ENCODE data around the gene OR4D11. TPM values are rescaled to one million over a fixed set of nuclear protein-coding genes. Genes with fewer than 3 reads are reported as not detected.

Gene OR4D11
- total and polyA plus RNA-seq, 9 of the 15 experiments (the other 6 are each of a cell fraction or from before 2014, with no cell fraction given), result not detected

DNA sequence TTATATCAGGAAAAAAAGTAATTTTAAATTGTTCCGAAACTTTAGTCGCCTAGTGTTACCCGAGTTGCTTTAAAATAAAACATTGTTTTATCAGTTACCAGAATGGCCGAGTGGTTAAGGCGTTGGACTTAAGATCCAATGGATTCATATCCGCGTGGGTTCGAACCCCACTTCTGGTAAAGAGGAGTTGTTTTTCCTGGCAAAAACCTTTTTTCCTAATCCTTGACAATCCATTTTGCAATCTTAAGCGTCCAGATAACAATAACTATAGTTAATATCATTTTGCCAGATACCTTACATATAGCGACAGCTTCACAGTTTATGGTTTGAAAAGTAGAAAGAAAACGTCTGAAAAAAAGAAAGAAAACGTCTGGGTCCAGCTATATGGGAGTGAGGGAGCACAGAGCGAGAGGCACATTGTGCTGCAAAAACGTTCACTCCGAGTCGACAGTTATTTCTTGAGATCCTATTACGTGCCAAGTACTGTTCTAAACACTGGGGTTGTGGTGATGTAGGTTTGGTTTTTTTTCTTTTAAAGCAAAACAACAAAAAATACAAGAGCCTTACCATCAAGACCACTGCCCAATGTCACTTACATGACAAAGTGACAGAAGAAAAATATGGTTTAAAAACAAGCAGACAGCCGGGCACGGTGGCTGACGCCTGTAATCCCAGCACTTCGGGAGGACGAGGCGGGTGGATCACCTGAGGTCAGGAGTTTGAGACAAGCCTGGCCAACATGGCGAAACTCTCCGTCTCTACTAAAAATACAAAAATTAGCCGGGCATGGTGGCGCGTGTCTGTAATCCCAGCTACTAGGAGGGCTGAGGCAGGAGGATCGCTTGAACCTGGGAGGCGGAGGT is 48.5 kb downstream of the OR4D11 start (continued):
- TF ChIP-seq, protein P1, sequence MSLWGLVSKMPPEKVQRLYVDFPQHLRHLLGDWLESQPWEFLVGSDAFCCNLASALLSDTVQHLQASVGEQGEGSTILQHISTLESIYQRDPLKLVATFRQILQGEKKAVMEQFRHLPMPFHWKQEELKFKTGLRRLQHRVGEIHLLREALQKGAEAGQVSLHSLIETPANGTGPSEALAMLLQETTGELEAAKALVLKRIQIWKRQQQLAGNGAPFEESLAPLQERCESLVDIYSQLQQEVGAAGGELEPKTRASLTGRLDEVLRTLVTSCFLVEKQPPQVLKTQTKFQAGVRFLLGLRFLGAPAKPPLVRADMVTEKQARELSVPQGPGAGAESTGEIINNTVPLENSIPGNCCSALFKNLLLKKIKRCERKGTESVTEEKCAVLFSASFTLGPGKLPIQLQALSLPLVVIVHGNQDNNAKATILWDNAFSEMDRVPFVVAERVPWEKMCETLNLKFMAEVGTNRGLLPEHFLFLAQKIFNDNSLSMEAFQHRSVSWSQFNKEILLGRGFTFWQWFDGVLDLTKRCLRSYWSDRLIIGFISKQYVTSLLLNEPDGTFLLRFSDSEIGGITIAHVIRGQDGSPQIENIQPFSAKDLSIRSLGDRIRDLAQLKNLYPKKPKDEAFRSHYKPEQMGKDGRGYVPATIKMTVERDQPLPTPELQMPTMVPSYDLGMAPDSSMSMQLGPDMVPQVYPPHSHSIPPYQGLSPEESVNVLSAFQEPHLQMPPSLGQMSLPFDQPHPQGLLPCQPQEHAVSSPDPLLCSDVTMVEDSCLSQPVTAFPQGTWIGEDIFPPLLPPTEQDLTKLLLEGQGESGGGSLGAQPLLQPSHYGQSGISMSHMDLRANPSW (CRISPR knock-in tag; IDR thresholded peaks at IDR 0.05), result no peak
- TF ChIP-seq POLR2AphosphoS5 (IDR thresholded peaks at IDR 0.05; ENCODE audit: control insufficient read depth, insufficient read depth, low read depth, low read length), result no peak
- TF ChIP-seq IFI16 (CRISPR knock-in tag; IDR thresholded peaks at IDR 0.05), result no peak
- TF ChIP-seq ZNF121 (CRISPR knock-in tag; conservative IDR thresholded peaks at IDR 0.05), result no peak
- no peak for TF ChIP-seq ZNF436 (CRISPR knock-in tag; IDR thresholded peaks at IDR 0.05)
- TF ChIP-seq, protein P2, sequence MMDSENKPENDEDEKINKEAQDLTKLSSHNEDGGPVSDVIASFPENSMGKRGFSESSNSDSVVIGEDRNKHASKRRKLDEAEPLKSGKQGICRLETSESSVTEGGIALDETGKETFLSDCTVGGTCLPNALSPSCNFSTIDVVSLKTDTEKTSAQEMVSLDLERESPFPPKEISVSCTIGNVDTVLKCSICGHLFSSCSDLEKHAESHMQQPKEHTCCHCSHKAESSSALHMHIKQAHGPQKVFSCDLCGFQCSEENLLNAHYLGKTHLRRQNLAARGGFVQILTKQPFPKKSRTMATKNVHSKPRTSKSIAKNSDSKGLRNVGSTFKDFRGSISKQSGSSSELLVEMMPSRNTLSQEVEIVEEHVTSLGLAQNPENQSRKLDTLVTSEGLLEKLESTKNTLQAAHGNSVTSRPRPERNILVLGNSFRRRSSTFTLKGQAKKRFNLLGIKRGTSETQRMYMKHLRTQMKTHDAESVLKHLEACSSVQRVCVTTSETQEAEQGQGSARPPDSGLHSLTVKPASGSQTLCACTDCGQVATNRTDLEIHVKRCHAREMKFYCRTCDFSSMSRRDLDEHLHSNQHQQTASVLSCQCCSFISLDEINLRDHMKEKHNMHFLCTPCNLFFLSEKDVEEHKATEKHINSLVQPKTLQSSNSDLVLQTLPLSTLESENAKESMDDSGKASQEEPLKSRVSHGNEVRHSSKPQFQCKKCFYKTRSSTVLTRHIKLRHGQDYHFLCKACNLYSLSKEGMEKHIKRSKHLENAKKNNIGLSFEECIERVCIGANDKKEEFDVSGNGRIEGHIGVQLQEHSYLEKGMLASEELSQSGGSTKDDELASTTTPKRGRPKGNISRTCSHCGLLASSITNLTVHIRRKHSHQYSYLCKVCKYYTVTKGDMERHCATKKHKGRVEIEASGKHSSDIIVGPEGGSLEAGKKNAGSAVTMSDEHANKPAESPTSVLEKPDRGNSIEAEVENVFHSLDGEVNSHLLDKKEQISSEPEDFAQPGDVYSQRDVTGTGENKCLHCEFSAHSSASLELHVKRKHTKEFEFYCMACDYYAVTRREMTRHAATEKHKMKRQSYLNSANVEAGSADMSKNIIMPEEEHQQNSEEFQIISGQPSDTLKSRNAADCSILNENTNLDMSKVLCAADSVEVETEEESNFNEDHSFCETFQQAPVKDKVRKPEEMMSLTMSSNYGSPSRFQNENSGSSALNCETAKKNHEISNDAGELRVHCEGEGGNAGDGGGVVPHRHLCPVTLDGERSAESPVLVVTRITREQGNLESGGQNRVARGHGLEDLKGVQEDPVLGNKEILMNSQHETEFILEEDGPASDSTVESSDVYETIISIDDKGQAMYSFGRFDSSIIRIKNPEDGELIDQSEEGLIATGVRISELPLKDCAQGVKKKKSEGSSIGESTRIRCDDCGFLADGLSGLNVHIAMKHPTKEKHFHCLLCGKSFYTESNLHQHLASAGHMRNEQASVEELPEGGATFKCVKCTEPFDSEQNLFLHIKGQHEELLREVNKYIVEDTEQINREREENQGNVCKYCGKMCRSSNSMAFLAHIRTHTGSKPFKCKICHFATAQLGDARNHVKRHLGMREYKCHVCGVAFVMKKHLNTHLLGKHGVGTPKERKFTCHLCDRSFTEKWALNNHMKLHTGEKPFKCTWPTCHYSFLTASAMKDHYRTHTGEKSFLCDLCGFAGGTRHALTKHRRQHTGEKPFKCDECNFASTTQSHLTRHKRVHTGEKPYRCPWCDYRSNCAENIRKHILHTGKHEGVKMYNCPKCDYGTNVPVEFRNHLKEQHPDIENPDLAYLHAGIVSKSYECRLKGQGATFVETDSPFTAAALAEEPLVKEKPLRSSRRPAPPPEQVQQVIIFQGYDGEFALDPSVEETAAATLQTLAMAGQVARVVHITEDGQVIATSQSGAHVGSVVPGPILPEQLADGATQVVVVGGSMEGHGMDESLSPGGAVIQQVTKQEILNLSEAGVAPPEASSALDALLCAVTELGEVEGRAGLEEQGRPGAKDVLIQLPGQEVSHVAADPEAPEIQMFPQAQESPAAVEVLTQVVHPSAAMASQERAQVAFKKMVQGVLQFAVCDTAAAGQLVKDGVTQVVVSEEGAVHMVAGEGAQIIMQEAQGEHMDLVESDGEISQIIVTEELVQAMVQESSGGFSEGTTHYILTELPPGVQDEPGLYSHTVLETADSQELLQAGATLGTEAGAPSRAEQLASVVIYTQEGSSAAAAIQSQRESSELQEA (IDR thresholded peaks at IDR 0.05; ENCODE audit: low read depth), result 0 out of 2 replicates have a peak, but pooled peaks have one; percentile 38
- TF ChIP-seq RBM14 (IDR thresholded peaks at IDR 0.05; ENCODE audit: borderline replicate concordance, insufficient read depth, low read depth, low read length), result no peak
- TF ChIP-seq ZNF785 (CRISPR knock-in tag; IDR thresholded peaks at IDR 0.05), result no peak
- no peak for TF ChIP-seq MTA2 (IDR thresholded peaks at IDR 0.05; ENCODE audit: low read depth)
- no peak for TF ChIP-seq GABPB1 (CRISPR knock-in tag; IDR thresholded peaks at IDR 0.05)
- no peak for TF ChIP-seq ZNF41 (CRISPR knock-in tag; conservative IDR thresholded peaks at IDR 0.05)
- no peak for TF ChIP-seq DIDO1 (tag; IDR thresholded peaks at IDR 0.05; ENCODE audit: low read depth)
- no peak for TF ChIP-seq ZNF444 (CRISPR knock-in tag; IDR thresholded peaks at IDR 0.05)
- no peak for TF ChIP-seq RHOXF2B (CRISPR knock-in tag; conservative IDR thresholded peaks at IDR 0.05)
- TF ChIP-seq, protein P3, sequence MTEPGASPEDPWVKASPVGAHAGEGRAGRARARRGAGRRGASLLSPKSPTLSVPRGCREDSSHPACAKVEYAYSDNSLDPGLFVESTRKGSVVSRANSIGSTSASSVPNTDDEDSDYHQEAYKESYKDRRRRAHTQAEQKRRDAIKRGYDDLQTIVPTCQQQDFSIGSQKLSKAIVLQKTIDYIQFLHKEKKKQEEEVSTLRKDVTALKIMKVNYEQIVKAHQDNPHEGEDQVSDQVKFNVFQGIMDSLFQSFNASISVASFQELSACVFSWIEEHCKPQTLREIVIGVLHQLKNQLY (CRISPR knock-in tag; conservative IDR thresholded peaks at IDR 0.05), result no peak
- no peak for TF ChIP-seq BCL6 (CRISPR knock-in tag; IDR thresholded peaks at IDR 0.05)

Data from K562 (cell line).